RKO (cell line): ENCODE data around the gene CDK15.

Experiments used
- DNase-seq: peaks from one replicate; pipeline ENCODE4 v3.0.0-alpha.2; 2016; ENCODE audit warnings: low spot score

The CDK15 gene

GRCh38 chr2:201872591-201872990 is 66.3 kb downstream of the CDK15 start:
- DNase-seq = no peak

- no peak for DNase-seq
Measured at GRCh38 chr2:201879996-201880395, 73.7 kb downstream of the CDK15 start.

DNA sequence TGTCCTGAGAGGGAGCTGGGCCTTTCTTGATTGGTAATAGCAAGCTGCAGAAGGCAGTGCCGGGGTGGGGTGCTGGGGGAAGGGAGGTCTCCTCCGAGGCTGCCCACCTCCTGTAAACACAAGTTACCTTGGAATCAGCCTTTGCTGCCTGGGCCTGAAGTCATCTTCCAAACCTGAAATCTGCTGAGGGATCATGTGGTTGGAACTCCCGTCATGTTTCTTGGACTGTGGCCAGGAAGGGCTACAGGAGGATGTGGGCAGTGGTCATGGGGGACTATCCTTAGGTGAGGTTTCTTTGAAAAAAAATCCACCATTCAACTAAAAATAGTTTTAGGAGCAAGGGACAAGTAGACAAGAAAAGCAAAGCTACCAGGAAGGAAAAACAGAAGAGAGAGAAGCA is 74.2 kb downstream of the CDK15 start:
- DNase-seq = no peak

DNA sequence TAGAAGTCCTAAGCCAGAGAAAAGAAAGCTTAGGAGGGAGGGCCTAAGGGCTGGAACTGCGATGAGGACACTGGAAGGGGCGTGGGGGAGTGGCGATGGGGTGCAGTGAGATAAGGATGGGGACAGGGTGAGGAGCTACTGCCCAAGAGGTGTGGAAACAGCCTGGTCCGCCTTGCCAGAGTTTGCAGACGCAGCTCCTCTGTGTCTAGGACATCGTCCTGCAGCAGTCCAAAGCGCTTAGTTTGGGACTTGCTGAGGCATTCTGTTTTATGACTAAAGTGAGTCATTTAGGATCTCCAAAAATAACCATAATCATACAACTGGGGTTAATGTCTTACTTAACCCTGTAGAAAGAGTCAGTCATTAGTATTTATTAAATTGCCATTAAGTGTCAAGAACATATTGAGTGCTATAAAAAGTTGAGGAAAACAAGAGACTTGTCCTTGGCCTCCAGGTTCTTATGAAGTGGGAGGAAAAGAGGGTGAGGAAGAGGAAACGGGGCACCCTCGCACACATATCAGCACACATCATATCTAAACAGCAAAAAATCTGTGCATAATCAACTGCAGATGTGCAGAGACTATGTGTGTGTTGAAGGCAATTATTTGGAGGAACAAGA is 74.8 kb downstream of the CDK15 start:
- no peak for DNase-seq

- DNase-seq = no peak
Measured at GRCh38 chr2:201881741-201882140, 75.4 kb downstream of the CDK15 start.

- no peak for DNase-seq
Measured at GRCh38 chr2:201882353-201883090, 76.2 kb downstream of the CDK15 start.

- DNase-seq = no peak
Measured at GRCh38 chr2:201883606-201884369, 77.5 kb downstream of the CDK15 start.

- DNase-seq = no peak
Measured at GRCh38 chr2:201886504-201886903, 80.2 kb downstream of the CDK15 start.

DNA sequence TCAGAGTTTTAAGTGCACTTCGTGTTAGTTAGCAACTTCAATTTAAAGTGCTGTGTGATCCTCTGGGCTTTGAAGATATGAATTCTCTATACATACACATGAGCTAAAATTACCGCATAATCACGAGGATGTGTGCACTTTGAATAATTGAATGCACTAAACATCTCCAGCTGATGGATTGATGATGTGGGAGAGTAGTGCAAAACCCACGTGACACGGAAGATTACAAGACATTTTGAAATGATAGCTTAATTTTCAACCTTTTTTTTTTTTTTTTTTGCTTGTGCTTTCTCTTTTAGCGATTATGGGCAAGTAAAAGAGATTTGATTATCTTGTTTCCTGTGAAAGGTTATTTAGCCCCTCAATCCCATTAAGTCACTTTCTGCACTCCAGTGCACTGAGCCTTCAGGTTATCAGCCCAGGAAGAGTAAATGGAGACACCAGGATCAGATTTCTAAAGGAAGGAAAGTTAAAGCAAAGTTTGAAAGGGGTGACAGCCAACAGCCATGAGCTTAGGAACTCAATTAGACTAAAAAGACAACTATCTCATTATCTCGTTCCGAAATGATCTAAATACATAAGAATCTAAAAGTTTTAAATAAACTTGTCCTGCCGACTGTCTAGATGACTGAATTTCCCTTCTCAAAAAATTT is 81.6 kb downstream of the CDK15 start:
- no peak for DNase-seq

DNA sequence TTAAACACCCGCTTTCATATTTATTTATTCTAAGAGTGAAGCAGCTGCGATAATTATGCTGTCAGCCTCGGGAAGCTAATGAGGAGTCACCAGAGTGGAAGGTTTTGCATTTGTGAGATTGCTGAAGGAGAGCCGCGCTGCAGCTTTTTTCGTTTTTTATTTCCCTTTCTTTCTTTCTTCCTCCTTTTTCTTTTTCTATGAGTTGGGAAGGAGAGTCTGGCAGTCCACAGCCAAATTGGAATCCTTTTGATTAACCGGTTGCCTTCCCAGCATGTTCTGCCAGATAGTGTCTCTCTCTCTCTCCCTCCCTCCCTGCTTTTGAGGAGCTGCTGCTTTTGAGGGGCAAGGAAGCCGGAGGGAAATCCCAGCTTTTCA is 82.1 kb downstream of the CDK15 start:
- no peak for DNase-seq

DNA sequence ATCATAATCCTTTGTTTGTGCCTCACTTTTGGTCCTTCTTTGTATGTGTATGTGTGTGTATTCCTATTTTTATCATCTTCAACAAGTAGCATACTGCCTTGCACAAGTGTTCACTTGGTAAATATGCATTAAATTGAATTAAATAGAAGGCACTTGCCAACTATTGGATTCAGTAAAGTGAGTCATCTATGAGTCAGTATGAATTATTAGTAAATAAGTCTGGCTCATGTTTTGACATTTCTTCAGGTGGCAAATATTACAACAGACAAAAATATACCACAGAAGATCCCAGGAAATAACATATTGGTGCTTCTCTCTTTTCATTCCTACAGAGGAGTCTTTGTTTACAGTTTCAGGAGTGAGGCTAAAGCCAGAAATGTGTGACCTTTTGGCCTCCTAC is 84.1 kb downstream of the CDK15 start:
- no peak for DNase-seq

- DNase-seq = no peak
Measured at GRCh38 chr2:201891676-201892075, 85.3 kb downstream of the CDK15 start.

DNA sequence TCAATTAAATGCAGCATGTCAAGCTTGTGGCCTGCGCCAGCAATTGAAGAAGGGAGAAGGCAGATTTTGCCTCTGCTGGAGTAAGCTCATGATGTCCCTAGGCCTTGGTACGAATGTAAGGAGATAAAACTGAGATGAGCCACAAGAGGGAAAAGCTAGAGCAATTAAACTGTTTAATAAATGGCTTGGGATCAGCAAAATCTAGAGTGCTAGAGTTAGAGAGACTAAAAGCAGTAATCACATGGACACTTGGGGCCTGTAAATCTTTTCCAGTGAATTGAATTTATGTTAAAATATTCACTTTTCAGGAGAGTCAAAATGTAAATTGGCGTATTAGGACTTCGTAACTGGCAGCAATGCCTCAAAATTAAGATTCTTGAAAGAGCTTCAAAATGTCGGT is 86.2 kb downstream of the CDK15 start:
- no peak for DNase-seq

- DNase-seq = no peak
Measured at GRCh38 chr2:201900362-201900761, 94.0 kb downstream of the CDK15 start.

DNA sequence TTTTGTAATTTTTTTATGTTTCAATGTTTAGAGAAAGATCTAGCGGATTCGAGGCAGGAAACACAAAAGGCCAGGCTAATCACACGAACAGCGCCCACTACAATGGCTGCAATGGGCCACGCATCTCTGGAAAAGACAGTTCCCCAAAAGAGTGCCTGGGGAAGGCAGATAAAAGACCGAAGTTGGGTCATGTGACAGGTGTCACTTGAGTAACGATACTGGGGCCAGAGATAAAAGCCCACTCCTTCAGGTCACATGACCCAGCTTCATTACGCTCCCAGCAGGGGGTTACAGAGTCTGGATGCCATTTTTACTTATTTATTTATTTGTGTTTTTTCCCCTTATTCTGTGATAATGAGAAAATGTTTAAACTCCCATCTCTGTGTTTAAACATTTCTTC is 95.4 kb downstream of the CDK15 start:
- DNase-seq = no peak

DNA sequence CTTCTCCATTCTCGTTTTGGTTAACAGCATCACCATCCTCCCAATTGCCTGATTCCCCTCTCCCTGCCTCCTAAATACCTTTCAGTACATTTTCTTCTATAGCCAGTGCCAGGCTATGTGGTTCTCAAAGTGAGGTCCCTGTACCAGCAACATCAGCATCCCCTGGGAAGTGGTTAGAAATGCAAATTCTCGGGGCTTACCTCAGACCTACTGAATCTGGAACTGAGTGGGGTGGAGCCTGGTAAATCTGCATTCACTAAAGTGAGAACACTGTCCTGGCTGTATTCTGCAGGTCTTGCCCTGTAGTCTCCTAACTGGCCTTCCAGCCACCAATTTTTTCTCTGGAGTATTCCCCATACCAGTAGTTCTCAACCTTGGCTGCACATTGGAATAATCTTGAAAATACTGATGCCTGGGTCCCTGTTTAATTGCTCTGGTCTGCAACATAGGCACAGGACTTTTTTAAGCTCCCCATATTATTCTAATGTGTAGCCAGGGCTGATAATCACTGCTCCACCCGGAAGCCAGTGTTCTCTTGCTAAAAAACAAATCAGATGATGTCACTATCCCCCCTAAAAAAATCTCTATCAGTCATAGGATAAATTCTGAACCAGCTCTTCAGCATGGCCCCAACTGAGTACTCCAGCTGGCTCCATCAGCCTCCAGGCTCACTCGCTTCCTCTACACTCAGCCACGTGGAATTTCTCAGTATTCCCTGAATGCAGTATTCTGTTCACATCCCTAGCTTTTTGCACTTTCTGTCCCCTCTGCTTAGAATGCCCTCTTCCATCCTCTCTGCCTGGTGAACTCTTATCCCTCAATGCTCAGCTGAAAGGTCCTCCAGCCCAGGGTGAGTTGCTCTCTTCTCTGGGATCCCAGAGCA is 98.4 kb downstream of the CDK15 start:
- DNase-seq = no peak

DNA sequence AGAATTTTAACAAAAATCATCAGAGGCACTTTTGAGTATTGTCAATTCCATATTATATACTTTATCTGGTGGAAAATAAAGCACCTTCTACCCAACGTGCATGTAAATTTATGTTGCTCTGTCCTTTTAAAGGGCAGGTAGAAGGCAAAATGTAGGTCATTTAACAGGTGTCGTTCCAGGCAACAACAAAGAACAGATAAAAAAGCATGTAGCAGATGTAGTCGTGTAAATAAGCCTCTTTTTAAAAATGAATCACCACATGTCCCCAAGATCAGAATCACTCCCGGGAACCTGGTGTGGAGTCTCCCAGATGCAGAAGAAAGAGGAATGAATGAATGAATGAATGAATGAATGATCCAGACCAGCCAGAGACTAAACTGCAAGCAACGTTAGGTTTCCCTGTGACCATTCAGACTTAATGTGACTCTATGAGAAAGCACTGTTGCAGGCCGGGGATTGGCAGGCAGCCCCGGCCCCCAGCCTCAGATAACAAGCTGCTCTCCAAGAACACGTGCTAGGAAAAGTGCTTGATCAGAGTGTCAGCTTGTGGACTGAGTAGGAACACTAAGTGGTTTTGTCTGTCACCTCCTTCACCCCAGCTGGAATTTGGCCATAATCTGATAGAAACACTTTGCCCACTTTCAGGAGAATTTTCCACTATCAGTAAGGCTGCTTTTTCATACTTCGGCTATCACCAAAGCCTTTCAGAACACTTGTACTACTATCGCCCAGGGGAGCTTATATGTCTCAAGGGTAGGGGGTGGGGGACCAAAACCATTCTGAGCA is 100.6 kb downstream of the CDK15 start:
- DNase-seq = no peak

GRCh38 chr2:201907563-201907881 is 101.2 kb downstream of the CDK15 start:
- DNase-seq = no peak

DNA sequence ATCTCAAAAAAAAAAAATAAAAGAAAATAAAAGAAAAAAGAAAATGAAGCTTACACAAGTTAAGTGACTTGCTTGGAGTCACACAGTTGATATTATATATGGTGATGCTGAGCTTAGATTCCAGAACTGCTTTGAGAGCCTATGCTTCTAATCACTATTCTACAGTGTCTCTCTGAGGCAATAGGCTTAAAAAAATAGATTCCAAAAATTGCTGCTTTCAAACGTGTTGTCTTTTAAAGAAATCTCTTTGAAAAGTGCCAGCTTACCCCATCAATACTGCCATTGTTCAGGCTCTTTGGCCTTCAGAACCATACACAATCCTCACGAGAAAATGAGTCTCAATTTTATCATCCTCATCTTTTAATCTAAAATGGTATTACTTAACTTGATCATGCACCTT is 102.6 kb downstream of the CDK15 start:
- DNase-seq = no peak

DNA sequence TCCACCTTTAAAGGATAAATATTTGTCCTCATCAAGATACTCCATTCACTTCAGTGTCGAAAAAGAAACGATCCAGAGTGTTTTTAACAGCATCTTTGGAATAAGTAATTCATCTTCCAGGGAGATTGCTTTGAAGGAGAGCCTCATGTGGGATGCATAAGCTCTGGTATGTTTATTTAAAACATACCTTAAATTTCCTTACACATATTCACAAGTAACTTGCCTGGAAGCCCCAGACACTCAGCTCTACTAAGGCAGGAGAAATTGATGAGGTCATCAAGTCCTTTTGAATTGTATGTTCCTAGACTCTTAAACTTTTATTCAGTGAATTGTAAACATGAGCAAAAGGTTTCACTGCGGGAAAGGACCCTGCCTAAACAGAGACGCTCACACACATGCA is 103.0 kb downstream of the CDK15 start:
- DNase-seq = no peak

GRCh38 chr2:201909961-201910361 is 103.6 kb downstream of the CDK15 start:
- no peak for DNase-seq
